Hepatocyte (in vitro differentiated cells): ENCODE measurements around the gene FOXK1.

Source experiments
- EZH2 ChIP-seq: fragments of 200-600 bp; sonication (generic); IDR thresholded peaks from 2 replicates; pipeline ENCODE4 v1.6.1; 2016; ENCODE audit warnings: antibody characterized with exemption, mild to moderate bottlenecking, borderline replicate concordance
- EZH2phosphoT487 ChIP-seq: fragments of 200-600 bp; sonication (generic); IDR thresholded peaks from one replicate; pipeline ENCODE4 v1.6.1; 2018; ENCODE audit warnings: antibody characterized with exemption, mild to moderate bottlenecking, low read depth, moderate library complexity; ENCODE audit not compliant: unreplicated experiment, severe bottlenecking
- TF ChIP-seq, protein P1 (sequence below): fragments of 200-600 bp; sonication (generic); IDR thresholded peaks from 2 replicates; pipeline ENCODE4 v1.5.1; 2016; ENCODE audit warnings: antibody characterized with exemption, mild to moderate bottlenecking; ENCODE audit not compliant: poor library complexity

DNA sequence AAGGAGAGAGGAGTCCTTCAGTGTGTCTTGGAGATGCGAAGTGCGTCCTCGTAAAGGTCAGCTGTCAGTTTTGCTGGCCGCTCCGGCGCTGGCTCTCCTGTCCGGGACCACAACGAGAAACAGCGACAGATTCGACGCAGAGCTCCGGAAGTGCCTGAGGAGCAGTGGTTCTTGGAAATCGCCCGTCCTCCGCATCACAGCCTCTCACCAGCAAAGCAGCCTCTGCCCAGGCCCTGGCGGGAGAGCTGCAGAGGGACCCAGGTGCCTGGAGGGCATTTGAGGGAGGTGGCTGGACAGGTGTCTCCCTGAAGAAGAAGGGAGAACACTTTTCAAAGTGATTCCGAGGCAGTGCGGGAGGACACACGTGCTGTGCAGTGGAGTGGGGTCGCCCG lies 81.7 kb downstream of the FOXK1 start:
- TF ChIP-seq, protein P1, sequence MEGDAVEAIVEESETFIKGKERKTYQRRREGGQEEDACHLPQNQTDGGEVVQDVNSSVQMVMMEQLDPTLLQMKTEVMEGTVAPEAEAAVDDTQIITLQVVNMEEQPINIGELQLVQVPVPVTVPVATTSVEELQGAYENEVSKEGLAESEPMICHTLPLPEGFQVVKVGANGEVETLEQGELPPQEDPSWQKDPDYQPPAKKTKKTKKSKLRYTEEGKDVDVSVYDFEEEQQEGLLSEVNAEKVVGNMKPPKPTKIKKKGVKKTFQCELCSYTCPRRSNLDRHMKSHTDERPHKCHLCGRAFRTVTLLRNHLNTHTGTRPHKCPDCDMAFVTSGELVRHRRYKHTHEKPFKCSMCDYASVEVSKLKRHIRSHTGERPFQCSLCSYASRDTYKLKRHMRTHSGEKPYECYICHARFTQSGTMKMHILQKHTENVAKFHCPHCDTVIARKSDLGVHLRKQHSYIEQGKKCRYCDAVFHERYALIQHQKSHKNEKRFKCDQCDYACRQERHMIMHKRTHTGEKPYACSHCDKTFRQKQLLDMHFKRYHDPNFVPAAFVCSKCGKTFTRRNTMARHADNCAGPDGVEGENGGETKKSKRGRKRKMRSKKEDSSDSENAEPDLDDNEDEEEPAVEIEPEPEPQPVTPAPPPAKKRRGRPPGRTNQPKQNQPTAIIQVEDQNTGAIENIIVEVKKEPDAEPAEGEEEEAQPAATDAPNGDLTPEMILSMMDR, result no peak
- TF ChIP-seq EZH2phosphoT487 (no peak), EZH2 (no peak)
